GM12878 (cell line): Measurements from ENCODE around the gene GNA14. TPM values are rescaled to one million over a fixed set of nuclear protein-coding genes. Genes with fewer than 3 reads are reported as not detected.
"Not testable (repeated sequence)": the region's sequence is repeated elsewhere in the genome, so short reads cannot be mapped to it uniquely, and the experiment has no call there.

Experiments
- ATAC-seq: fragments of 200-7000 bp; cut with Tn5 transposase; 3 replicates; pipeline ENCODE4 v1.9.1; 2020; ENCODE audit warnings: mild to moderate bottlenecking, moderate library complexity
- BruUV-seq: library from RNA; stranded (reverse); fragments of 400-500 nt; replicated peaks from 2 replicates; lab custom pipeline; 2021; lab: Mats Ljungman, UMichigan
- CTCF ChIA-PET: fragments of 300-600 bp; sonication (Branson Sonifier 250); formaldehyde crosslinking; extraction: SDS; loops from one replicate; lab custom pipeline; 2021; ENCODE audit warnings: inconsistent platforms; lab: Yijun Ruan, JAX
- POLR2A ChIA-PET: fragments of 350-600 bp; formaldehyde crosslinking; extraction: SDS; loops from one replicate; lab custom pipeline; 2021; ENCODE audit warnings: inconsistent platforms; lab: Charles Lee
- RAD21 ChIA-PET: fragments of 300-600 bp; sonication (Branson Sonifier 250); formaldehyde crosslinking; loops from one replicate; lab custom pipeline; 2023; ENCODE audit warnings: antibody characterized with exemption; ENCODE audit not compliant: unreplicated experiment; lab: Charles Lee
- SMC1A ChIA-PET: fragments of 300-600 bp; sonication (Branson Sonifier 250); formaldehyde crosslinking; loops from one replicate; lab custom pipeline; 2023; ENCODE audit not compliant: unreplicated experiment, uncharacterized antibody; lab: Charles Lee
- DNase-seq: peaks from one replicate; pipeline ENCODE4 v3.0.0-alpha.2; 2011; ENCODE audit warnings: low read depth, low spot score
- FAIRE-seq: peaks from 3 replicates; lab custom pipeline; 2011; peaks lifted over from hg19 to GRCh38; lab: Jason Lieb, UNC
- H2AFZ ChIP-seq: 2 replicates; pipeline ENCODE4 v1.6.0; 2011; ENCODE audit warnings: low read depth, low read length, control low read depth; ENCODE audit not compliant: control insufficient read depth
- H3K27ac ChIP-seq: 2 replicates; pipeline ENCODE4 v1.5.1; 2011; ENCODE audit warnings: control low read depth; ENCODE audit not compliant: control insufficient read depth, insufficient read depth
- H3K27me3 ChIP-seq, 2 experiments: replicated peaks in 1 of 2; 2 replicates each; pipeline versions ENCODE4 v1.6.0 to v1.6.1; 2011; ENCODE audit warnings: low read length in 1 of 2; ENCODE audit not compliant: control insufficient read depth in 2 of 2, insufficient read depth in 2 of 2
- H3K36me3 ChIP-seq, 2 experiments: 2 replicates each; pipeline ENCODE4 v1.5.1; 2011; ENCODE audit warnings: low read length in 1 of 2; ENCODE audit not compliant: control insufficient read depth in 2 of 2, insufficient read depth in 2 of 2
- H3K4me1 ChIP-seq: 2 replicates; pipeline ENCODE4 v1.6.1; 2011; ENCODE audit warnings: mild to moderate bottlenecking, low read length, moderate library complexity, mixed read lengths; ENCODE audit not compliant: control insufficient read depth, insufficient read depth
- H3K4me2 ChIP-seq: 2 replicates; pipeline ENCODE4 v1.6.0; 2011; ENCODE audit warnings: control low read depth; ENCODE audit not compliant: control insufficient read depth, insufficient read depth
- H3K4me3 ChIP-seq: fragments of 200-600 bp; sonication (generic); 2 replicates; pipeline ENCODE4 v1.5.1; 2016
- H3K79me2 ChIP-seq: 2 replicates; pipeline ENCODE4 v1.6.0; 2011; ENCODE audit warnings: low read length; ENCODE audit not compliant: control insufficient read depth, insufficient read depth
- H3K9ac ChIP-seq: 2 replicates; pipeline ENCODE4 v1.8.0; 2011; ENCODE audit warnings: low read length, control low read depth, mixed read lengths; ENCODE audit not compliant: control insufficient read depth, insufficient read depth
- H3K9me3 ChIP-seq: replicated peaks from 3 replicates; pipeline ENCODE4 v1.5.1; 2011; ENCODE audit warnings: mild to moderate bottlenecking, low read length; ENCODE audit not compliant: control insufficient read depth, insufficient read depth
- H4K20me1 ChIP-seq: 2 replicates; pipeline ENCODE4 v1.6.0; 2011; ENCODE audit not compliant: control insufficient read depth, insufficient read depth
- BCL11A ChIP-seq: IDR thresholded peaks from 2 replicates; pipeline ENCODE4 v1.6.1; 2011; ENCODE audit warnings: low read depth, low read length
- BRCA1 ChIP-seq: IDR thresholded peaks from 2 replicates; pipeline ENCODE4 v1.6.1; 2011; ENCODE audit warnings: low read depth, low read length, improper control_type of control experiment
- NBN ChIP-seq: fragments of 450-650 bp; IDR thresholded peaks from 2 replicates; pipeline ENCODE4 v1.6.1; 2016
- PKNOX1 ChIP-seq: fragments of 450-650 bp; IDR thresholded peaks from 2 replicates; pipeline ENCODE4 v1.6.1; 2016; ENCODE audit warnings: mild to moderate bottlenecking
- RAD21 ChIP-seq: IDR thresholded peaks from 2 replicates; pipeline ENCODE4 v1.6.1; 2011; ENCODE audit warnings: mild to moderate bottlenecking, low read depth, low read length, moderate library complexity; ENCODE audit not compliant: insufficient read depth
- RCOR1 ChIP-seq: conservative IDR thresholded peaks from 2 replicates; pipeline ENCODE4 v1.6.1; 2012; ENCODE audit warnings: low read depth, low read length, improper control_type of control experiment
- WGBS: methylation state at CpG from one replicate; pipeline ENCODE4 v1.1.6; 2016; ENCODE audit warnings: low lambda C conversion rate; ENCODE audit not compliant: insufficient replicate concordance, insufficient coverage; ENCODE audit errors: missing lambda C conversion rate; 5-methylcytosine and 5-hydroxymethylcytosine counted together
- in situ Hi-C: fragments of 300-500 bp; cut with MboI; formaldehyde crosslinking; loops from 9 replicates; pipeline ENCODE4 v1.14.3; 2018; ENCODE audit warnings: mixed read lengths
- intact Hi-C: fragments of 100-400 bp; cut with micrococcal nuclease; formaldehyde crosslinking; loops from one replicate; pipeline ENCODE4 v1.14.2; 2022; ENCODE audit not compliant: unreplicated experiment
- polyA plus RNA-seq, 11 experiments: library from polyadenylated mRNA; depleted of rRNA in 4 of 11; unstranded in 6 of 11; stranded (reverse) in 5 of 11; fragments of >200 nt; fragmentation: Nextera tagmentation in 4 of 11; fragmentation: Illumina TruSeq in 1 of 11; extraction: Ambion mirVana in 4 of 11; extraction: Trizol in 1 of 11; gene quantifications; 1 replicate in 1 of 11; 2 replicates in 10 of 11; pipeline versions ENCODE4 v1.2.1 to v1.2.3, GENCODE V29; 2011 to 2016; ENCODE audit warnings: inconsistent platforms in 2 of 11, missing spikeins in 2 of 11, low read depth in 1 of 11
- total RNA-seq, 4 experiments: library from RNA; depleted of rRNA in 3 of 4; stranded (reverse); fragments of >200 nt in 3 of 4; fragmentation: Illumina TruSeq in 1 of 4; extraction: Trizol in 1 of 4; gene quantifications; 2 replicates each; pipeline versions ENCODE4 v1.2.1 to v1.2.3, GENCODE V29; 2013 to 2021

The GNA14 gene
- total and polyA plus RNA-seq, 10 of the 15 experiments (the other 5 are each of a cell fraction or from before 2014, with no cell fraction given), result 0.17 TPM; not detected in 9

DNA sequence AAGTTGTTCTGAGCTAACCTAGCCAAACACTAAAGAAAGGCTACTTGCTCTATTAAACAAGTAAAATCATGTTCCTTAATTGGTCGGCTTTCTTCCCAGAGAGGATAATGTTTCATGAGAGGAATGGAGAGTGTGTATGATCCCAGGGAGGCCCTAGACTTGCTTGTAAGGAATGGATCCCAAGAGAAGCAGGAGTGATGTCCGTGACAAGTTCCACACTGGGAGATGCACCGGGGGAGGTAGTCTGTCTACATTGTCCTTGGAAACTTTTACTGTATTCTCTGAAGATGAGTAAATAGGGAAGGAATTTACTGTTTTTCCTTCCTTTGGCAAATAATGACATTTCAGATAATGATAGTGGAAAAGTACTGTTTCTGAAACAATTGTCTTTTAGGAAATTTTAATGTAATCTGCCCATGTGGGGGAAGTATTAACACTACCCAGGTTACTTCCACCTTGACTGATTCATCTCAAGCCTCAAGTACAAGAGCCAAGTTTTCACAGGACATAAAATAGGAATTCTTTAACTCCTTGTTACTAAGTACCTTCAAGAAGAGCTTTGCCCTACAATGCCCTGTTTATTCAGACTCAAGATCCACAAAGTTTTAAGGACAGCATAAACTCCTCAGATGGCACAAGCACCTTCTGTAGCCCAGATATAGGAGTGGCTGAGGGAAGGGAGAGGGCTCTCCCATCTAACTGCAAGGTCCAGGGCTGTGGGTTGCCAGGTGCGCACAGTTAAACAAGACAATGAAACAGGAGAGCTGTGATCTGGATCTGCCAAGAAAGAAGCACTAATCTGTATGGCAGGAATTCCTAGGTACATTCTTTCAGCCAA lies 152.1 kb downstream of the GNA14 start:
- CTCF ChIA-PET, result no interaction called here
- RAD21 ChIA-PET, result no interaction called here

GRCh38 chr9:77490279-77490678 lies 157.8 kb downstream of the GNA14 start:
- H4K20me1 ChIP-seq, H3K4me2 ChIP-seq, H3K36me3 ChIP-seq, ATAC-seq, H3K9ac ChIP-seq, H3K4me1 ChIP-seq, in situ Hi-C loops, POLR2A ChIA-PET, H3K9me3 ChIP-seq, FAIRE-seq, RAD21 ChIA-PET, H3K27ac ChIP-seq, H2AFZ ChIP-seq, DNase-seq, SMC1A ChIA-PET, BruUV-seq, H3K27me3 ChIP-seq, H3K79me2 ChIP-seq, intact Hi-C loops, H3K4me3 ChIP-seq: not testable (repeated sequence)
- 79% methylated on average over 14 of the region's 18 CpGs for WGBS
- CTCF ChIA-PET, result interaction anchor here (1.2 to 6.0 kb wide), 3 partner anchors 33 to 323 kb away, joined by 4 to 49 read pairs (median 6); no protein-coding TSS in a partner anchor

More for the DNA sequence above, 152.1 kb downstream of the GNA14 start:
- intact Hi-C loops (no loop called here), in situ Hi-C loops (no loop called here)
- H4K20me1 ChIP-seq, result no peaks in the 10 kb centered on the region
- no peak overlapping the region for H3K9ac ChIP-seq
- no peak overlapping the region for H3K27ac ChIP-seq
- H3K27me3 ChIP-seq, result no peaks in the 10 kb centered on the region
- DNase-seq, result no peak
- H2AFZ ChIP-seq, result no peak overlapping the region
- ChIA-PET SMC1A (no interaction called here), POLR2A (no interaction called here)
- H3K79me2 ChIP-seq, result no peaks in the 10 kb centered on the region
- H3K9me3 ChIP-seq, result no peaks in the 10 kb centered on the region
- TF ChIP-seq RAD21, result no peak
- no peak for TF ChIP-seq PKNOX1
- no peak for TF ChIP-seq BCL11A
- TF ChIP-seq RCOR1, result no peak
- no peak for TF ChIP-seq NBN
- no peak for TF ChIP-seq BRCA1
- H3K36me3 ChIP-seq, result no peaks in the 10 kb centered on the region
- H3K4me3 ChIP-seq, result no peak overlapping the region
- no peak for FAIRE-seq
- no peaks in the 10 kb centered on the region for H3K4me1 ChIP-seq
- no peak for ATAC-seq
- 25% methylated on average over 4 of the region's 4 CpGs for WGBS
- no peak overlapping the region for H3K4me2 ChIP-seq
- BruUV-seq, result no TSS peak

DNA sequence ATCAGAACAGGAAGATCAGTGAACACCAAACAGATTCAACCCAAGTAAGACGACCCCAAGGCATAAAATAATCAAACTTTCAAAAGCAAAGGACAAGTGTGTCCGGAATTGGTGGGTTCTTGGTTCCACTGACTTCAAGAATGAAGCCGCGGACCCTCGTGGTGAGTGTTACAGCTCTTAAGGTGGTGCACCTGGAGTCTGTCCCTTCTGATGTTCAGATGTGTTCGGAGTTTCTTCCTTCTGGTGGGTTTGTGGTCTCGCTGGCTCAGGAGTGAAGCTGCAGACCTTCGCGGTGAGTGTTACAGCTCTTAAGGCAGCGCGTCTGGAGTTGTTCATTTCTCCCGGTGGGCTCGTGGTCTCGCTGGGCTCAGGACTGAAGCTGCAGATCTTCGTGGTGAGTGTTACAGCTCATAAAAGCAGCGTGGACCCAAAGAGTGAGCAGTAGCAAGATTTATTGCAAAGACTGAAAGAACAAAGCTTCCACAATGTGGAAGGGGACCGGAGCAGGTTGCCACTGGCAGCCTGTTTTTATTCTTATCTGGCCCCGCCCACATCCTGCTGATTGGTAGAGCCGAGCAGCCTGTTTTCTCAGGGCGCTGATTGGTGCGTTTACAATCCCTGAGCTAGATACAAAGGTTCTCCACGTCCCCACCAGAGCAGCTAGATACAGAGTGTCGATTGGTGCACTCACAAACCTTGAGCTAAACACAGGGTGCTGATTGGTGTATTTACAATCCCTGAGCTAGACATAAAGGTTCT lies 158.5 kb downstream of the GNA14 start:
- ATAC-seq, H3K4me2 ChIP-seq, RAD21 ChIA-PET, H3K27ac ChIP-seq, H3K27me3 ChIP-seq, H3K9me3 ChIP-seq, in situ Hi-C loops, H4K20me1 ChIP-seq, BruUV-seq, H3K36me3 ChIP-seq, DNase-seq, H2AFZ ChIP-seq, POLR2A ChIA-PET, H3K4me3 ChIP-seq, H3K79me2 ChIP-seq, FAIRE-seq, H3K9ac ChIP-seq, H3K4me1 ChIP-seq: not testable (repeated sequence)
- ChIA-PET SMC1A (interaction anchor here (2.9 kb wide), 1 partner anchor 32 kb away, joined by 14 read pairs; no protein-coding TSS in a partner anchor), CTCF (interaction anchor here (0.9 to 6.0 kb wide), 7 partner anchors 8 to 322 kb away, joined by 3 to 49 read pairs (median 4); no protein-coding TSS in a partner anchor)
- WGBS, result 29% methylated on average over 23 of the region's 23 CpGs
- intact Hi-C loops, result loop anchor here (2.0 kb wide), 3 partner anchors 35 to 323 kb away; no protein-coding TSS in a partner anchor
